Large intestine (tissue), 3 donors: Measurements from ENCODE around the gene CD300LD. TPM values are rescaled to one million over a fixed set of nuclear protein-coding genes. Genes with fewer than 3 reads are reported as not detected.

Experiments used
- DNase-seq, 2 donors: peaks; one replicate each; pipeline versions ENCODE4 v3.0.0 to v3.0.0-alpha.2; 2013
- H3K27ac ChIP-seq: one replicate; pipeline ENCODE4 v1.5.1; 2013; ENCODE audit warnings: low read length
- H3K27me3 ChIP-seq: 2 replicates; pipeline ENCODE4 v1.6.1; 2013; ENCODE audit warnings: low read length; ENCODE audit not compliant: control insufficient read depth, insufficient read depth
- H3K36me3 ChIP-seq: 2 replicates; pipeline ENCODE4 v1.6.1; 2013; ENCODE audit warnings: low read length; ENCODE audit not compliant: control insufficient read depth, insufficient read depth
- H3K4me1 ChIP-seq: one replicate; pipeline ENCODE4 v1.6.1; 2013; ENCODE audit warnings: low read length; ENCODE audit not compliant: control insufficient read depth, insufficient read depth
- H3K4me3 ChIP-seq: one replicate; pipeline ENCODE4 v1.5.1; 2013; ENCODE audit warnings: low read length
- H3K9me3 ChIP-seq: one replicate; pipeline ENCODE4 v1.6.1; 2013; ENCODE audit warnings: mild to moderate bottlenecking, low read depth, low read length, moderate library complexity; ENCODE audit not compliant: control insufficient read depth
- WGBS: methylation state at CpG from one replicate; pipeline ENCODE4 v1.1.5; 2013; ENCODE audit warnings: low lambda C conversion rate; ENCODE audit not compliant: insufficient coverage; 5-methylcytosine and 5-hydroxymethylcytosine counted together
- polyA plus RNA-seq: library from polyadenylated mRNA; unstranded; fragments of 120-200 nt; gene quantifications from one replicate; pipeline ENCODE4 v1.2.1, GENCODE V29; 2013

CD300LD gene
- polyA plus RNA-seq, 1 donor: not detected

- WGBS: 86% methylated on average over 1 of the region's 4 CpGs
- H3K36me3 ChIP-seq: no peaks in the 10 kb centered on the region
- peaks cover 7% of the 10 kb centered on the region for H3K27me3 ChIP-seq
- peaks cover 2% of the 10 kb centered on the region for H3K4me1 ChIP-seq
- H3K9me3 ChIP-seq: no peaks in the 10 kb centered on the region
- no peak overlapping the region for H3K27ac ChIP-seq
- H3K4me3 ChIP-seq: no peak overlapping the region
- DNase-seq: no peak
These were observed 6.4 kb upstream of the CD300LD start for GRCh38 chr17:74598346-74599022.

GRCh38 chr17:74597069-74597790, 5.1 kb upstream of the CD300LD start:
- H3K27me3 ChIP-seq: peaks cover 2% of the 10 kb centered on the region
- no peaks in the 10 kb centered on the region for H3K36me3 ChIP-seq
- no peaks in the 10 kb centered on the region for H3K9me3 ChIP-seq
- H3K27ac ChIP-seq: no peak overlapping the region
- H3K4me3 ChIP-seq: no peak overlapping the region
- DNase-seq: no peak
- peaks cover 2% of the 10 kb centered on the region for H3K4me1 ChIP-seq
- 100% methylated on average over 1 of the region's 8 CpGs for WGBS

- no peak for DNase-seq
- Histone ChIP-seq H3K4me3 (no peak overlapping the region), H3K4me1 (peaks cover 2% of the 10 kb centered on the region), H3K27ac (no peak overlapping the region), H3K27me3 (peaks cover 2% of the 10 kb centered on the region), H3K36me3 (no peaks in the 10 kb centered on the region), H3K9me3 (no peaks in the 10 kb centered on the region)
- no CpG with 5 or more reads among the region's 6 CpGs for WGBS
These were observed 3.1 kb upstream of the CD300LD start for GRCh38 chr17:74595037-74595750.

- no peaks in the 10 kb centered on the region for H3K36me3 ChIP-seq
- H3K27me3 ChIP-seq: no peaks in the 10 kb centered on the region
- H3K4me1 ChIP-seq: no peaks in the 10 kb centered on the region
- no peak overlapping the region for H3K4me3 ChIP-seq
- H3K9me3 ChIP-seq: no peaks in the 10 kb centered on the region
- no CpG with 5 or more reads among the region's 1 CpG for WGBS
- no peak overlapping the region for H3K27ac ChIP-seq
- no peak for DNase-seq
These were observed 580 bp downstream of the CD300LD start for GRCh38 chr17:74591503-74591902.

DNA sequence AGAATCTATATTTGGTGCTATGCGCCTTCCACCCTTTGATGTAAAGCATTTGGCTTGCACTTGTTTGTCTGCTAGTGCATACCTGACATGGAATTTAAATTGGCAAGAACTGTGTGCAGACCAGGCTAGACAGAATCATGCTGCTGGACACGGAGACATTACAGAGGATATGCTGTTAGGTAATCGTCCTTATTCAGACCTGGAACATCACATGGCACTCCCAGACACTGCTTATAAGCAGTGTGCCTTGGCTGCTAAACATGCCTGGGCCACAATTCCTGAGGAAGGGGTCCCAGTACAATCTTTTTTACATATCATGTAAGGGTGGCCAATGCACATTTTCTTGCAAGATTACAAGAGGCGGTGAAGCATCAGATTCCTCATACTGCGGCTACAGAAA, 6.4 kb downstream of the CD300LD start:
- no peak for DNase-seq
- H3K36me3 ChIP-seq: no peaks in the 10 kb centered on the region
- no peak overlapping the region for H3K4me3 ChIP-seq
- no peaks in the 10 kb centered on the region for H3K27me3 ChIP-seq
- no CpG with 5 or more reads among the region's 5 CpGs for WGBS
- no peaks in the 10 kb centered on the region for H3K9me3 ChIP-seq
- H3K4me1 ChIP-seq: no peaks in the 10 kb centered on the region
- H3K27ac ChIP-seq: no peak overlapping the region

- WGBS: no CpG with 5 or more reads among the region's 14 CpGs
- H3K9me3 ChIP-seq: no peaks in the 10 kb centered on the region
- no peak overlapping the region for H3K27ac ChIP-seq
- DNase-seq: no peak
- no peaks in the 10 kb centered on the region for H3K36me3 ChIP-seq
- no peaks in the 10 kb centered on the region for H3K4me1 ChIP-seq
- H3K27me3 ChIP-seq: no peaks in the 10 kb centered on the region
- H3K4me3 ChIP-seq: no peak overlapping the region
These were observed 7.6 kb downstream of the CD300LD start for GRCh38 chr17:74584292-74585060.

- H3K4me3 ChIP-seq: no peak overlapping the region
- 82% methylated on average over 2 of the region's 10 CpGs for WGBS
- no peak for DNase-seq
- H3K9me3 ChIP-seq: no peaks in the 10 kb centered on the region
- H3K27ac ChIP-seq: no peak overlapping the region
- H3K4me1 ChIP-seq: no peaks in the 10 kb centered on the region
- no peaks in the 10 kb centered on the region for H3K27me3 ChIP-seq
- no peaks in the 10 kb centered on the region for H3K36me3 ChIP-seq
These were observed 9.4 kb downstream of the CD300LD start for GRCh38 chr17:74582633-74583032.

DNA sequence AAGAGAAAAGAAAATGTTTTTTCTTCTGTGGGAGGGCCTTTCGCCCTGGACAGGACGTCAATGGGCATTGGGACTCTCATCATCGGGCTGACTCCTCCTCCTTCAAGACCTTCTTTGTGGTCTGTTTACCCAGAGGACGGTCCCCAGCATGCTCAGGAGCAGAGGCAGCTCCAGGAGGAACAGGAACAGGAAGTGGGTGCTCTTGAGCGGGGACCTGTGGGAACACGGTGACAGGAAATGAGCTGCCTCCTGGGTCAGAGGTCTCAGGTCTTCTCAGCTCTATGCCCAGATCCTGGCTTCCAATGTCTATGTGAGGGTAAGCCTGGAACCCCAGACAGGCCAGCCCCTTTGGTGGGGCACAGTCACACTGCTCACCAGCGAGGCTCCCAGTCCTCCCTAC, 12.2 kb downstream of the CD300LD start:
- H3K9me3 ChIP-seq: no peaks in the 10 kb centered on the region
- no peak overlapping the region for H3K4me3 ChIP-seq
- H3K36me3 ChIP-seq: no peaks in the 10 kb centered on the region
- no peak for DNase-seq
- no peaks in the 10 kb centered on the region for H3K4me1 ChIP-seq
- H3K27me3 ChIP-seq: no peaks in the 10 kb centered on the region
- no peak overlapping the region for H3K27ac ChIP-seq
- WGBS: 87% methylated on average over 3 of the region's 7 CpGs

DNA sequence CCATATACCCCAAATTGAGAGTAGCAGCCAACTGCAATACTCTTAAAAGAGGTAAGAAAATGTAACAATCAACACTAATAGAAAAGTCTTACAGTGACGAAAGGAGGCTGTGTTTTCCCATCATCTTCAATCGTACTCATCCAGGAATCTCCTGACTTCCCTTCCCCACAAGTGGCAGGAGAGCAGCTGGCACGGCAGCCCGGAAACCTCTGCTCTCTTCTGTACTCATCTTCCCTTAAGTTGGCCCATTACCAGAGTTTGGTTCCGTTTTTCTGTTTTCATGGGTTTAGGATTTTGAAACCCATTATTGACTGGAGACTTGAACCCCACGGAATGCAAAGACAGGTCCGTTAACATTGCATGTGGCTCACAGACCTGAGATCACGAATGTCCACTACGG, 13.1 kb downstream of the CD300LD start:
- Histone ChIP-seq H3K36me3 (no peaks in the 10 kb centered on the region), H3K27ac (no peak overlapping the region), H3K4me1 (no peaks in the 10 kb centered on the region), H3K27me3 (no peaks in the 10 kb centered on the region), H3K4me3 (no peak overlapping the region), H3K9me3 (no peaks in the 10 kb centered on the region)
- DNase-seq: no peak
- 100% methylated on average over 1 of the region's 9 CpGs for WGBS

- peaks cover 2% of the 10 kb centered on the region for H3K27me3 ChIP-seq
- WGBS: no CpG with 5 or more reads among the region's 5 CpGs
- H3K27ac ChIP-seq: no peak overlapping the region
- peak in 1 of 2 donors; percentile 16 for DNase-seq
- no peaks in the 10 kb centered on the region for H3K4me1 ChIP-seq
- H3K36me3 ChIP-seq: no peaks in the 10 kb centered on the region
- no peak overlapping the region for H3K4me3 ChIP-seq
- no peaks in the 10 kb centered on the region for H3K9me3 ChIP-seq
These were observed 17.5 kb downstream of the CD300LD start for GRCh38 chr17:74574489-74575142.
